Measurements from ENCODE around the gene HLCS. TPM values are rescaled to one million over a fixed set of nuclear protein-coding genes. Genes with fewer than 3 reads are reported as not detected.

The HLCS gene
- total and polyA plus RNA-seq, 2 of the 8 experiments (the other 6 are each of a cell fraction or from before 2014, with no cell fraction given), result 4.7 to 12.2 TPM

GRCh38 chr21:36913247-36914169, 53.0 kb downstream of the HLCS start (continued):
- TF ChIP-seq CHD7 (IDR thresholded peaks at IDR 0.05; ENCODE audit: insufficient replicate concordance, low read length) (no peak), JUN (IDR thresholded peaks at IDR 0.05; ENCODE audit: low read depth, low read length) (no peak), EZH2 (IDR thresholded peaks at IDR 0.05; ENCODE audit: low read depth, low read length, severe bottlenecking) (no peak)
- TF ChIP-seq, protein P1, sequence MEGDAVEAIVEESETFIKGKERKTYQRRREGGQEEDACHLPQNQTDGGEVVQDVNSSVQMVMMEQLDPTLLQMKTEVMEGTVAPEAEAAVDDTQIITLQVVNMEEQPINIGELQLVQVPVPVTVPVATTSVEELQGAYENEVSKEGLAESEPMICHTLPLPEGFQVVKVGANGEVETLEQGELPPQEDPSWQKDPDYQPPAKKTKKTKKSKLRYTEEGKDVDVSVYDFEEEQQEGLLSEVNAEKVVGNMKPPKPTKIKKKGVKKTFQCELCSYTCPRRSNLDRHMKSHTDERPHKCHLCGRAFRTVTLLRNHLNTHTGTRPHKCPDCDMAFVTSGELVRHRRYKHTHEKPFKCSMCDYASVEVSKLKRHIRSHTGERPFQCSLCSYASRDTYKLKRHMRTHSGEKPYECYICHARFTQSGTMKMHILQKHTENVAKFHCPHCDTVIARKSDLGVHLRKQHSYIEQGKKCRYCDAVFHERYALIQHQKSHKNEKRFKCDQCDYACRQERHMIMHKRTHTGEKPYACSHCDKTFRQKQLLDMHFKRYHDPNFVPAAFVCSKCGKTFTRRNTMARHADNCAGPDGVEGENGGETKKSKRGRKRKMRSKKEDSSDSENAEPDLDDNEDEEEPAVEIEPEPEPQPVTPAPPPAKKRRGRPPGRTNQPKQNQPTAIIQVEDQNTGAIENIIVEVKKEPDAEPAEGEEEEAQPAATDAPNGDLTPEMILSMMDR (IDR thresholded peaks at IDR 0.05; ENCODE audit: control extremely low read depth in 1 of 3, insufficient read depth in 1 of 3, low read depth in 1 of 3, low read length in 3 of 3), result no peak

Data from H1 (cell line).